A673 (cell line): Measurements from ENCODE around the gene TNP2. TPM values are rescaled to one million over a fixed set of nuclear protein-coding genes. Genes with fewer than 3 reads are reported as not detected.

ENCODE experiments used
- BruUV-seq: library from RNA; stranded (reverse); fragments of 400-500 nt; replicated peaks from 2 replicates; lab custom pipeline; 2021; lab: Mats Ljungman, UMichigan
- CTCF ChIA-PET: fragments of 300-600 bp; sonication (Branson Sonifier 250); formaldehyde crosslinking; loops from one replicate; lab custom pipeline; 2022; ENCODE audit warnings: antibody characterized with exemption; lab: Charles Lee
- POLR2A ChIA-PET: fragments of 300-600 bp; sonication (Branson Sonifier 250); formaldehyde crosslinking; loops from one replicate; lab custom pipeline; 2022; ENCODE audit warnings: antibody characterized with exemption; ENCODE audit not compliant: low non-redundant PET; lab: Charles Lee
- DNase-seq: peaks from one replicate; pipeline ENCODE4 v3.0.0-alpha.2; 2015; ENCODE audit warnings: low spot score
- H3K27ac ChIP-seq: fragments of 200-600 bp; sonication (generic); 2 replicates; pipeline ENCODE4 v1.5.1; 2016; ENCODE audit warnings: mixed run types, low read depth, mild to moderate bottlenecking, mixed read lengths, antibody characterized with exemption, low read length; ENCODE audit not compliant: poor library complexity, severe bottlenecking
- H3K27me3 ChIP-seq: fragments of 200-600 bp; sonication (generic); replicated peaks from 2 replicates; pipeline ENCODE4 v1.6.1; 2017; ENCODE audit warnings: mixed run types, low read depth, mild to moderate bottlenecking, mixed read lengths, antibody characterized with exemption, low read length; ENCODE audit not compliant: insufficient read depth, poor library complexity
- H3K36me3 ChIP-seq: fragments of 200-600 bp; sonication (generic); 2 replicates; pipeline ENCODE4 v1.6.1; 2016; ENCODE audit warnings: mixed run types, mild to moderate bottlenecking, mixed read lengths, antibody characterized with exemption, low read length; ENCODE audit not compliant: insufficient read depth, poor library complexity, severe bottlenecking
- H3K4me1 ChIP-seq: fragments of 200-600 bp; sonication (generic); 2 replicates; pipeline ENCODE4 v1.6.1; 2017; ENCODE audit warnings: mixed run types, mild to moderate bottlenecking, mixed read lengths, antibody characterized with exemption, low read length; ENCODE audit not compliant: insufficient read depth, poor library complexity, severe bottlenecking
- H3K4me3 ChIP-seq: fragments of 200-600 bp; sonication (generic); 2 replicates; pipeline ENCODE4 v1.5.1; 2016; ENCODE audit warnings: low read depth, mixed run types, mild to moderate bottlenecking, mixed read lengths, low read length; ENCODE audit not compliant: poor library complexity, severe bottlenecking
- H3K9me3 ChIP-seq: fragments of 200-600 bp; sonication (generic); 2 replicates; pipeline ENCODE4 v1.6.1; 2016; ENCODE audit warnings: mixed run types, low read depth, mild to moderate bottlenecking, mixed read lengths, antibody characterized with exemption, low read length; ENCODE audit not compliant: poor library complexity, severe bottlenecking
- EZH2 ChIP-seq: fragments of 200-600 bp; sonication (generic); IDR thresholded peaks from 2 replicates; pipeline ENCODE4 v1.6.1; 2017; ENCODE audit warnings: borderline replicate concordance, low read depth, mild to moderate bottlenecking, mixed read lengths, antibody characterized with exemption, low read length; ENCODE audit not compliant: poor library complexity, severe bottlenecking
- intact Hi-C: fragments of 100-400 bp; cut with micrococcal nuclease; formaldehyde crosslinking; loops from one replicate; pipeline ENCODE4 v1.10.0; 2022; ENCODE audit not compliant: unreplicated experiment
- total RNA-seq: library from RNA; stranded (reverse); gene quantifications from 2 replicates; pipeline ENCODE4 v1.2.3, GENCODE V29; 2021
- TF ChIP-seq, protein P1 (sequence below): fragments of 300-800, 200-600 bp; sonication (generic); conservative IDR thresholded peaks from 2 replicates; pipeline ENCODE4 v1.5.1; 2017; ENCODE audit warnings: low read depth, mild to moderate bottlenecking, antibody characterized with exemption, low read length, moderate library complexity, mixed read lengths

Gene TNP2
- total RNA-seq, 1 experiment from 2014 or later, result not detected

- no peak overlapping the region for H3K27ac ChIP-seq
- no peak for DNase-seq
- H3K9me3 ChIP-seq, result no peaks in the 10 kb centered on the region
- TF ChIP-seq EZH2, result no peak
- TF ChIP-seq, protein P1, sequence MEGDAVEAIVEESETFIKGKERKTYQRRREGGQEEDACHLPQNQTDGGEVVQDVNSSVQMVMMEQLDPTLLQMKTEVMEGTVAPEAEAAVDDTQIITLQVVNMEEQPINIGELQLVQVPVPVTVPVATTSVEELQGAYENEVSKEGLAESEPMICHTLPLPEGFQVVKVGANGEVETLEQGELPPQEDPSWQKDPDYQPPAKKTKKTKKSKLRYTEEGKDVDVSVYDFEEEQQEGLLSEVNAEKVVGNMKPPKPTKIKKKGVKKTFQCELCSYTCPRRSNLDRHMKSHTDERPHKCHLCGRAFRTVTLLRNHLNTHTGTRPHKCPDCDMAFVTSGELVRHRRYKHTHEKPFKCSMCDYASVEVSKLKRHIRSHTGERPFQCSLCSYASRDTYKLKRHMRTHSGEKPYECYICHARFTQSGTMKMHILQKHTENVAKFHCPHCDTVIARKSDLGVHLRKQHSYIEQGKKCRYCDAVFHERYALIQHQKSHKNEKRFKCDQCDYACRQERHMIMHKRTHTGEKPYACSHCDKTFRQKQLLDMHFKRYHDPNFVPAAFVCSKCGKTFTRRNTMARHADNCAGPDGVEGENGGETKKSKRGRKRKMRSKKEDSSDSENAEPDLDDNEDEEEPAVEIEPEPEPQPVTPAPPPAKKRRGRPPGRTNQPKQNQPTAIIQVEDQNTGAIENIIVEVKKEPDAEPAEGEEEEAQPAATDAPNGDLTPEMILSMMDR, result no peak
- POLR2A ChIA-PET, result no interaction called here
- no peaks in the 10 kb centered on the region for H3K27me3 ChIP-seq
- no peaks in the 10 kb centered on the region for H3K4me1 ChIP-seq
- intact Hi-C loops, result no loop called here
- no peaks in the 10 kb centered on the region for H3K36me3 ChIP-seq
- no TSS peak for BruUV-seq
- H3K4me3 ChIP-seq, result no peak overlapping the region
- CTCF ChIA-PET, result no interaction called here
These were observed 3.4 kb upstream of the TNP2 start for GRCh38 chr16:11272484-11272883.

DNA sequence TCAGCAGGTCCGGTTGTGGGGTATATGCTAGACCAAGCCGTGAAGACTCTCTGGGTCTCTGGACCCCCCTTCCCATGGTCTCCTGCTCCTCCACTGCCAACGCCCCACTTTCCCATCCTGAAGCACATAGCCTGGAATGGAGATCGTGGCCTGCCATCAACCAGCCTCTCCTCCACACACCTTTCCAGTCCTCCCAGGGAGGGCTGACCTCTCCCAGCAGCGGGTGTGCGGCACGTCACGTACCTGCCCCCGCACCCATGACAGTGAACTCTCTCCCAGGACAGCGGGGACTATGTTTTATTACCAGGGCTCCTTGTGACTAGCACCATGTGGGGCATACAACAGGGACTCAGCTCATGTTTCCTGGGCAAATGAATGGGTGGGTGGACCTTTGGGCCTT, 2.5 kb upstream of the TNP2 start:
- H3K4me1 ChIP-seq, result no peaks in the 10 kb centered on the region
- H3K27me3 ChIP-seq, result no peaks in the 10 kb centered on the region
- ChIA-PET CTCF (no interaction called here), POLR2A (no interaction called here)
- no peaks in the 10 kb centered on the region for H3K9me3 ChIP-seq
- no peak overlapping the region for H3K27ac ChIP-seq
- intact Hi-C loops, result no loop called here
- DNase-seq, result no peak
- BruUV-seq, result no TSS peak
- TF ChIP-seq, protein P1, result no peak
- no peak overlapping the region for H3K4me3 ChIP-seq
- no peaks in the 10 kb centered on the region for H3K36me3 ChIP-seq

GRCh38 chr16:11270602-11271162, 1.6 kb upstream of the TNP2 start:
- intact Hi-C loops, result no loop called here
- Histone ChIP-seq H3K4me1 (no peaks in the 10 kb centered on the region), H3K4me3 (no peak overlapping the region), H3K27ac (no peak overlapping the region), H3K36me3 (no peaks in the 10 kb centered on the region), H3K9me3 (no peaks in the 10 kb centered on the region), H3K27me3 (no peaks in the 10 kb centered on the region)
- no peak for TF ChIP-seq EZH2
- TF ChIP-seq, protein P1, result no peak
- ChIA-PET CTCF (no interaction called here), POLR2A (no interaction called here)
- no peak for DNase-seq
- no TSS peak for BruUV-seq
